Neural progenitor cell (in vitro differentiated cells): ENCODE measurements around the gene SLC23A2.
"Not testable (repeated sequence)": the region's sequence is repeated elsewhere in the genome, so short reads cannot be mapped to it uniquely, and the experiment has no call there.

Source experiments
- EZH2 ChIP-seq: fragments of 200-600 bp; sonication (generic); IDR thresholded peaks from 2 replicates; pipeline ENCODE4 v1.6.1; 2017; ENCODE audit warnings: antibody characterized with exemption, mild to moderate bottlenecking, moderate library complexity
- TF ChIP-seq, protein P1 (sequence below): fragments of 200-600 bp; sonication (generic); IDR thresholded peaks from 2 replicates; pipeline ENCODE4 v1.5.1; 2017; ENCODE audit warnings: antibody characterized with exemption, mild to moderate bottlenecking

DNA sequence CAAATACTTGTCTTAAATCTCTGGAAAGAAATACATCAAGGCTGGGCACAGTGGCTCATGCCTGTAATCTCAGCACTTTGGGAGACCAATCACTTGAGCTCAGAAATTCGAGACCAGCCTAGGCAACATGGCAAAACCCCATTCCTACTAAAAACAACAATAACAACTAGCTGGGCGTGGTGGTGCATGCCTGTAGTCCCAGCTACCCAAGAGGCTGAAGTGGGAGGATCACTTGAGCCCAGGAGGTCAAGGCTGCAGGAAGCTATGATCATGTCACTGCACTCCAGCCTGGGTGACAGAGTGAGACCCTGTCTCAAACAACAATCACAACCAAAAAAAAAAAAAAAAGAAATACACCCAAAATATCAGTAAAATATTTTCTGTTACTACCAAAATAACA lies 80.0 kb downstream of the SLC23A2 start:
- TF ChIP-seq, protein P1, sequence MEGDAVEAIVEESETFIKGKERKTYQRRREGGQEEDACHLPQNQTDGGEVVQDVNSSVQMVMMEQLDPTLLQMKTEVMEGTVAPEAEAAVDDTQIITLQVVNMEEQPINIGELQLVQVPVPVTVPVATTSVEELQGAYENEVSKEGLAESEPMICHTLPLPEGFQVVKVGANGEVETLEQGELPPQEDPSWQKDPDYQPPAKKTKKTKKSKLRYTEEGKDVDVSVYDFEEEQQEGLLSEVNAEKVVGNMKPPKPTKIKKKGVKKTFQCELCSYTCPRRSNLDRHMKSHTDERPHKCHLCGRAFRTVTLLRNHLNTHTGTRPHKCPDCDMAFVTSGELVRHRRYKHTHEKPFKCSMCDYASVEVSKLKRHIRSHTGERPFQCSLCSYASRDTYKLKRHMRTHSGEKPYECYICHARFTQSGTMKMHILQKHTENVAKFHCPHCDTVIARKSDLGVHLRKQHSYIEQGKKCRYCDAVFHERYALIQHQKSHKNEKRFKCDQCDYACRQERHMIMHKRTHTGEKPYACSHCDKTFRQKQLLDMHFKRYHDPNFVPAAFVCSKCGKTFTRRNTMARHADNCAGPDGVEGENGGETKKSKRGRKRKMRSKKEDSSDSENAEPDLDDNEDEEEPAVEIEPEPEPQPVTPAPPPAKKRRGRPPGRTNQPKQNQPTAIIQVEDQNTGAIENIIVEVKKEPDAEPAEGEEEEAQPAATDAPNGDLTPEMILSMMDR = not testable (repeated sequence)
- not testable (repeated sequence) for TF ChIP-seq EZH2
